ENCODE results near the gene CSF3R. TPM values are rescaled to one million over a fixed set of nuclear protein-coding genes. Genes with fewer than 3 reads are reported as not detected.

Gene CSF3R
- 0.08 TPM for polyA plus RNA-seq (2013, experiment 1 of 2)
- 0.11 TPM for polyA plus RNA-seq (2013, experiment 2 of 2)

- Histone ChIP-seq H2BK12ac (ENCODE audit: low read length in 2 of 2) (no peak within 1 kb of the TSS), H2AFZ (ENCODE audit: low read depth, low read length) (peak within 1 kb of the TSS; percentile 7), H3K18ac (ENCODE audit: low read depth in 1 of 2, low read length in 2 of 2) (no peak within 1 kb of the TSS), H3K4ac (ENCODE audit: low read depth in 1 of 2, low read length in 2 of 2) (no peak within 1 kb of the TSS), H2BK120ac (ENCODE audit: low read depth, low read length) (no peak within 1 kb of the TSS), H3K27ac (ENCODE audit: low read length, poor library complexity, severe bottlenecking) (no peak within 1 kb of the TSS), H3K36me3 (ENCODE audit: control insufficient read depth in 1 of 2, insufficient read depth in 2 of 2, low read depth in 1 of 2, low read length in 2 of 2) (no peaks in the 10 kb centered on the region), H4K8ac (ENCODE audit: low read length) (peak within 1 kb of the TSS; percentile 81), H3K4me1 (ENCODE audit: control insufficient read depth, insufficient read depth, low read depth, low read length) (peaks cover 2% of the 10 kb centered on the region), H4K91ac (ENCODE audit: low read length) (peak within 1 kb of the TSS; percentile 86), H2AK5ac (ENCODE audit: low read length, severe bottlenecking) (no peak within 1 kb of the TSS), H3K9ac (ENCODE audit: low read length) (peak within 1 kb of the TSS; percentile 32), H3K14ac (ENCODE audit: low read length in 2 of 2) (peak within 1 kb of the TSS in 1 of 2 experiments; percentile 31), H3K23ac (ENCODE audit: low read length in 2 of 2) (no peak within 1 kb of the TSS), H3K27me3 (ENCODE audit: control insufficient read depth in 1 of 2, insufficient read depth in 1 of 2, low read length in 2 of 2) (peaks cover 44 to 45% of the 10 kb centered on the region in 2 experiments), H2BK5ac (ENCODE audit: low read depth, low read length, poor library complexity, severe bottlenecking) (no peak within 1 kb of the TSS), H2BK15ac (ENCODE audit: low read depth, poor library complexity, severe bottlenecking) (peak within 1 kb of the TSS; percentile 20), H3K4me3 (ENCODE audit: insufficient read depth in 1 of 2, low read depth in 1 of 2, low read length in 2 of 2) (no peak within 1 kb of the TSS), H3K9me3 (ENCODE audit: control insufficient read depth, low read length) (no peaks in the 10 kb centered on the region), H3K79me1 (replicated peaks; ENCODE audit: low read length, poor library complexity, severe bottlenecking) (no peaks in the 10 kb centered on the region), H3K4me2 (ENCODE audit: low read length, poor library complexity, severe bottlenecking) (peak within 1 kb of the TSS; percentile 19)
- WGBS = 47% methylated on average over 12 of the region's 13 CpGs
- DNase-seq = no peak
Measured at GRCh38 chr1:36482724-36483388, at the start of gene CSF3R. CSF3R (minus strand) TSS chr1:36482913; CDS start chr1:36479496, 3,417 bp downstream.

- Histone ChIP-seq H3K79me1 (replicated peaks; ENCODE audit: low read length, poor library complexity, severe bottlenecking) (no peaks in the 10 kb centered on the region), H3K4me2 (ENCODE audit: low read length, poor library complexity, severe bottlenecking) (no peak overlapping the region), H3K36me3 (ENCODE audit: control insufficient read depth in 1 of 2, insufficient read depth in 2 of 2, low read depth in 1 of 2, low read length in 2 of 2) (no peaks in the 10 kb centered on the region), H2BK120ac (ENCODE audit: low read depth, low read length) (no peak overlapping the region), H4K91ac (ENCODE audit: low read length) (no peak overlapping the region), H3K27me3 (ENCODE audit: control insufficient read depth in 1 of 2, insufficient read depth in 1 of 2, low read length in 2 of 2) (peaks cover 22 to 50% of the 10 kb centered on the region in 2 experiments), H3K4ac (ENCODE audit: low read depth in 1 of 2, low read length in 2 of 2) (no peak overlapping the region), H3K9ac (ENCODE audit: low read length) (no peak overlapping the region), H3K4me3 (ENCODE audit: insufficient read depth in 1 of 2, low read depth in 1 of 2, low read length in 2 of 2) (no peak overlapping the region), H2BK12ac (ENCODE audit: low read length in 2 of 2) (no peak overlapping the region), H2BK5ac (ENCODE audit: low read depth, low read length, poor library complexity, severe bottlenecking) (no peak overlapping the region), H3K23ac (ENCODE audit: low read length in 2 of 2) (no peak overlapping the region), H2AK5ac (ENCODE audit: low read length, severe bottlenecking) (no peak overlapping the region), H2BK15ac (ENCODE audit: low read depth, poor library complexity, severe bottlenecking) (no peak overlapping the region), H3K14ac (ENCODE audit: low read length in 2 of 2) (no peak overlapping the region), H3K18ac (ENCODE audit: low read depth in 1 of 2, low read length in 2 of 2) (no peak overlapping the region), H2AFZ (ENCODE audit: low read depth, low read length) (no peak overlapping the region), H3K4me1 (ENCODE audit: control insufficient read depth, insufficient read depth, low read depth, low read length) (no peaks in the 10 kb centered on the region), H4K8ac (ENCODE audit: low read length) (no peak overlapping the region), H3K27ac (ENCODE audit: low read length, poor library complexity, severe bottlenecking) (no peak overlapping the region), H3K9me3 (ENCODE audit: control insufficient read depth, low read length) (peaks cover 4% of the 10 kb centered on the region)
- DNase-seq = no peak
- WGBS = 63% methylated on average over 3 of the region's 3 CpGs
Measured at GRCh38 chr1:36531833-36532232, 49.1 kb upstream of the CSF3R start.

- no peak for DNase-seq
- H2BK120ac ChIP-seq (ENCODE audit: low read depth, low read length) = no peak overlapping the region
- no peaks in the 10 kb centered on the region for H3K79me1 ChIP-seq (replicated peaks; ENCODE audit: low read length, poor library complexity, severe bottlenecking)
- H2BK15ac ChIP-seq (ENCODE audit: low read depth, poor library complexity, severe bottlenecking) = no peak overlapping the region
- WGBS = 69% methylated on average over 6 of the region's 6 CpGs
- H2BK12ac ChIP-seq (ENCODE audit: low read length in 2 of 2) = no peak overlapping the region
- H3K9me3 ChIP-seq (ENCODE audit: control insufficient read depth, low read length) = peaks cover 4% of the 10 kb centered on the region
- H3K27me3 ChIP-seq (ENCODE audit: control insufficient read depth in 1 of 2, insufficient read depth in 1 of 2, low read length in 2 of 2) = peaks cover 12 to 42% of the 10 kb centered on the region in 2 experiments
- H3K18ac ChIP-seq (ENCODE audit: low read depth in 1 of 2, low read length in 2 of 2) = no peak overlapping the region
- H3K23ac ChIP-seq (ENCODE audit: low read length in 2 of 2) = no peak overlapping the region
- H4K91ac ChIP-seq (ENCODE audit: low read length) = no peak overlapping the region
- H3K14ac ChIP-seq (ENCODE audit: low read length in 2 of 2) = no peak overlapping the region
- no peak overlapping the region for H2AK5ac ChIP-seq (ENCODE audit: low read length, severe bottlenecking)
- H3K4me1 ChIP-seq (ENCODE audit: control insufficient read depth, insufficient read depth, low read depth, low read length) = no peaks in the 10 kb centered on the region
- no peak overlapping the region for H2BK5ac ChIP-seq (ENCODE audit: low read depth, low read length, poor library complexity, severe bottlenecking)
- H3K36me3 ChIP-seq (ENCODE audit: control insufficient read depth in 1 of 2, insufficient read depth in 2 of 2, low read depth in 1 of 2, low read length in 2 of 2) = no peaks in the 10 kb centered on the region
- no peak overlapping the region for H3K4ac ChIP-seq (ENCODE audit: low read depth in 1 of 2, low read length in 2 of 2)
- H3K9ac ChIP-seq (ENCODE audit: low read length) = no peak overlapping the region
- no peak overlapping the region for H3K27ac ChIP-seq (ENCODE audit: low read length, poor library complexity, severe bottlenecking)
- H3K4me2 ChIP-seq (ENCODE audit: low read length, poor library complexity, severe bottlenecking) = no peak overlapping the region
- H3K4me3 ChIP-seq (ENCODE audit: insufficient read depth in 1 of 2, low read depth in 1 of 2, low read length in 2 of 2) = no peak overlapping the region
- H4K8ac ChIP-seq (ENCODE audit: low read length) = no peak overlapping the region
- no peak overlapping the region for H2AFZ ChIP-seq (ENCODE audit: low read depth, low read length)
Measured at GRCh38 chr1:36530791-36531190, 48.1 kb upstream of the CSF3R start.

- H4K91ac ChIP-seq (ENCODE audit: low read length) = no peak overlapping the region
- no peak overlapping the region for H3K23ac ChIP-seq (ENCODE audit: low read length in 2 of 2)
- peaks cover 10 to 39% of the 10 kb centered on the region in 2 experiments for H3K27me3 ChIP-seq (ENCODE audit: control insufficient read depth in 1 of 2, insufficient read depth in 1 of 2, low read length in 2 of 2)
- no peak overlapping the region for H3K14ac ChIP-seq (ENCODE audit: low read length in 2 of 2)
- H3K36me3 ChIP-seq (ENCODE audit: control insufficient read depth in 1 of 2, insufficient read depth in 2 of 2, low read depth in 1 of 2, low read length in 2 of 2) = no peaks in the 10 kb centered on the region
- H2BK120ac ChIP-seq (ENCODE audit: low read depth, low read length) = no peak overlapping the region
- no peak overlapping the region for H3K27ac ChIP-seq (ENCODE audit: low read length, poor library complexity, severe bottlenecking)
- WGBS = 92% methylated on average over 3 of the region's 7 CpGs
- no peak overlapping the region for H3K4me2 ChIP-seq (ENCODE audit: low read length, poor library complexity, severe bottlenecking)
- H4K8ac ChIP-seq (ENCODE audit: low read length) = no peak overlapping the region
- H2BK12ac ChIP-seq (ENCODE audit: low read length in 2 of 2) = no peak overlapping the region
- H3K18ac ChIP-seq (ENCODE audit: low read depth in 1 of 2, low read length in 2 of 2) = no peak overlapping the region
- H3K4me1 ChIP-seq (ENCODE audit: control insufficient read depth, insufficient read depth, low read depth, low read length) = no peaks in the 10 kb centered on the region
- H2AK5ac ChIP-seq (ENCODE audit: low read length, severe bottlenecking) = no peak overlapping the region
- H3K4ac ChIP-seq (ENCODE audit: low read depth in 1 of 2, low read length in 2 of 2) = no peak overlapping the region
- H2BK5ac ChIP-seq (ENCODE audit: low read depth, low read length, poor library complexity, severe bottlenecking) = no peak overlapping the region
- H3K9me3 ChIP-seq (ENCODE audit: control insufficient read depth, low read length) = peaks cover 4% of the 10 kb centered on the region
- no peaks in the 10 kb centered on the region for H3K79me1 ChIP-seq (replicated peaks; ENCODE audit: low read length, poor library complexity, severe bottlenecking)
- H2BK15ac ChIP-seq (ENCODE audit: low read depth, poor library complexity, severe bottlenecking) = no peak overlapping the region
- H3K4me3 ChIP-seq (ENCODE audit: insufficient read depth in 1 of 2, low read depth in 1 of 2, low read length in 2 of 2) = no peak overlapping the region
- H2AFZ ChIP-seq (ENCODE audit: low read depth, low read length) = no peak overlapping the region
- no peak for DNase-seq
- H3K9ac ChIP-seq (ENCODE audit: low read length) = no peak overlapping the region
Measured at GRCh38 chr1:36530261-36530660, 47.5 kb upstream of the CSF3R start.

All from mesenchymal stem cell (in vitro differentiated cells and primary cell).